Stomach (tissue), 4 donors: ENCODE data around the gene OVOL2.

ENCODE experiments used
- CTCF ChIP-seq, 7 experiments: fragments of 450-650 bp in 4 of 7; fragments of 200-600 bp in 3 of 7; sonication (generic) in 3 of 7; IDR thresholded peaks; one replicate each; pipeline ENCODE4 v1.5.1; 2016 to 2019; ENCODE audit warnings: antibody characterized with exemption in 7 of 7, control low read depth in 2 of 7, mild to moderate bottlenecking in 1 of 7
- EP300 ChIP-seq: sonication (generic); formaldehyde crosslinking; IDR thresholded peaks from one replicate; pipeline ENCODE4 v1.6.1; 2017; ENCODE audit warnings: antibody characterized with exemption
- POLR2A ChIP-seq, 4 donors: fragments of 450-650 bp; IDR thresholded peaks; one replicate each; pipeline ENCODE4 v1.6.1; 2016; ENCODE audit warnings: antibody characterized with exemption in 4 of 4, control low read depth in 2 of 4, mild to moderate bottlenecking in 1 of 4, moderate library complexity in 1 of 4
- POLR2AphosphoS5 ChIP-seq, 3 donors: sonication (generic); formaldehyde crosslinking; IDR thresholded peaks; one replicate each; pipeline ENCODE4 v1.6.1; 2016; ENCODE audit warnings: antibody characterized with exemption in 3 of 3

GRCh38 chr20:18072532-18072931, 14.8 kb upstream of the OVOL2 start:
- TF ChIP-seq CTCF (IDR thresholded peaks at IDR 0.05), result no peak
- no peak for TF ChIP-seq POLR2AphosphoS5 (IDR thresholded peaks at IDR 0.05)
- TF ChIP-seq POLR2A (IDR thresholded peaks at IDR 0.05), result no peak
- no peak for TF ChIP-seq EP300
